Measurements from ENCODE around the gene ITPR1. TPM values are rescaled to one million over a fixed set of nuclear protein-coding genes. Genes with fewer than 3 reads are reported as not detected.

The ITPR1 gene
- total and polyA plus RNA-seq, 4 experiments from 2014 or later, result 6.1 to 72.8 (median 44.2) TPM

DNA sequence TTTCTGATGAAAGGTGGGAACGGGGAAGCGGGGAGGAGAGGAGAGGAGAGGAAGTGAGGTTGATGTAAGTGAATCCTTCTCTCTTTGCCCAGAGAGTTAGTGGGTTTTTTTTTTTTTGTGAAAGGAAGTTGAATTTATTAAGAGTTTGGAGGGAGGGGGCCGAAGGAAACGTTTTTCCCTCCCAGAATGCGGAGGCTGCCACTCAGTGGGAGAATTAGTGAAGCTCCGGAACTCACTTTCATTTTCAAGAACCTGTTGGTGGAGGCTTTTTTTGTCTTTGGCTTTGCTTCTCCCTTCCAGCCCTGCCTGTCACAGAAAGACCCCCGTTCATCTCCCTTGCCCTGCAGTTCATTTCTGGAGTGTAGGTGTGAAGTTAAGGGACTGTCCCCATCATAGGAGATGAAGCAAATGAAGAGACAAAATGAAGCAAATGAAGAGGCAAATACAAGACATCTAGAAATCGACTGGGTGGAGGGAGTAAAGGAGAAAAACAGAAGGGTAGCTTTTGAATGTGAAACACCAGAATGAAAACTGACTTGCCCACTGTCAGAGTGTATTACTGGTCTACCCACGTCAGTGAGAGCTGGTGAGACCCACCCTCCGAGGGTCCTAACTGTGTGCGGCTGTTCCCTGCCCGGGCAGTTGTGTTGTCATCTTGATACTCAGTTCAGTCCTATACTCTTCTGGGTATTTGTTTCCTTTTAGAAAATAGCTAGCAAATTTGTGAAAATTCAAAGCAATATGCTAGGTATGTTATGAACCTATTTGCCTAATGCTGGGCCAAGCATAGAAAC lies 91.5 kb downstream of the ITPR1 start:
- Mint-ChIP-seq H3K36me3 (peaks cover 0 to 6% of the 10 kb centered on the region in 2 donors), H3K27ac (peak overlapping the region; percentile 45 to 97 (median 93)), H3K9me3 (no peaks in the 10 kb centered on the region), H3K4me1 (peaks cover 39 to 80% (median 54%) of the 10 kb centered on the region in 4 donors), H3K4me3 (peak overlapping the region; percentile 82 to 94 (median 88)), H3K27me3 (no peaks in the 10 kb centered on the region)
- H3K4me1 ChIP-seq (ENCODE audit: insufficient read depth, low read length), result peaks cover 63% of the 10 kb centered on the region
- H3K36me3 ChIP-seq (ENCODE audit: insufficient read depth, low read length), result no peaks in the 10 kb centered on the region
- H3K9me3 ChIP-seq (ENCODE audit: control insufficient read depth in 1 of 2, low read length in 2 of 2), result no peaks in the 10 kb centered on the region
- intact Hi-C loops (cut with micrococcal nuclease), result loop anchor here (1.0 kb wide), 1 partner anchor 233 kb away; no protein-coding TSS in a partner anchor
- H3K4me3 ChIP-seq (ENCODE audit: low read length in 2 of 2), result peak overlapping the region in 1 of 2 donors; percentile 35
- H3K27me3 ChIP-seq (ENCODE audit: insufficient read depth, low read length), result no peaks in the 10 kb centered on the region
- peak in 4 of 5 donors; percentile 16 to 25 (median 20) for DNase-seq
- H3K27ac ChIP-seq (ENCODE audit: low read depth, low read length), result peak overlapping the region; percentile 8
- ChIA-PET CTCF (ENCODE audit: partially characterized antibody) (interaction anchor here (1.0 to 2.9 kb wide), 8 partner anchors 8 to 234 kb away, joined by 3 to 23 read pairs (median 4); partner anchors contain the start of gene SUMF1), POLR2A (ENCODE audit: partially characterized antibody) (interaction anchor here (1.0 to 1.4 kb wide), 2 partner anchors 91 to 234 kb away, joined by 3 to 5 read pairs; partner anchors contain the start of gene ITPR1)

DNA sequence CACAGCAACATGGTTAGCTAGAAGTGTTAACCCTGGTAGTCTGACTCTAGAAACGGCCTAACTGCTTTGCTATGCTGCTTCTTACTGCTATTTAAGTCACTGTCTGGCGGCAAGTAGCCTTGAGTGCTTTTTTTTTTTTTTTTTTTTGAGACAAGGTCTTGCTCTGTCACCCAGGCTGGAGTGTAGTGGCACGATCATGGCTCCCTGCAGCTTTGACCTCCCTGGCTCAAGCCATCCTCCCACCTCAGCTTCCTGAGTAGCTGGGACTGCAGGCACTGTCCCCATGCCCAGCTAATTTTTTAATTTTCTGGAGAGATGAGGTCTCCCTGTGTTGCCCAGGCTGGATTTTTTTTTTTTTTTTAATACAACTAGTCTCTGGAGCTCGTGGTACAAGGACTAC lies 93.2 kb downstream of the ITPR1 start:
- ChIA-PET CTCF (ENCODE audit: partially characterized antibody) (interaction anchor here (0.6 to 1.7 kb wide), 3 partner anchors 68 to 235 kb away, joined by 4 to 7 read pairs (median 6); no protein-coding TSS in a partner anchor), POLR2A (ENCODE audit: partially characterized antibody) (no interaction called here)
- peak overlapping the region in 3 of 7 donors; percentile 42 to 87 (median 43) for H3K27ac Mint-ChIP-seq
- no peak for DNase-seq
- Histone ChIP-seq H3K36me3 (ENCODE audit: insufficient read depth, low read length) (no peaks in the 10 kb centered on the region), H3K4me3 (ENCODE audit: low read length in 2 of 2) (no peak overlapping the region), H3K27me3 (ENCODE audit: insufficient read depth, low read length) (no peaks in the 10 kb centered on the region), H3K27ac (ENCODE audit: low read depth, low read length) (no peak overlapping the region), H3K9me3 (ENCODE audit: control insufficient read depth in 1 of 2, low read length in 2 of 2) (no peaks in the 10 kb centered on the region), H3K4me1 (ENCODE audit: insufficient read depth, low read length) (peaks cover 65% of the 10 kb centered on the region)
- H3K9me3 Mint-ChIP-seq, result no peaks in the 10 kb centered on the region
- H3K27me3 Mint-ChIP-seq, result no peaks in the 10 kb centered on the region
- intact Hi-C loops (cut with micrococcal nuclease), result no loop called here
- peak overlapping the region in 3 of 8 donors; percentile 7 to 65 (median 29) for H3K4me3 Mint-ChIP-seq
- H3K36me3 Mint-ChIP-seq, result peaks cover 0 to 15% of the 10 kb centered on the region in 2 donors
- H3K4me1 Mint-ChIP-seq, result peaks cover 43 to 85% (median 58%) of the 10 kb centered on the region in 4 donors

DNA sequence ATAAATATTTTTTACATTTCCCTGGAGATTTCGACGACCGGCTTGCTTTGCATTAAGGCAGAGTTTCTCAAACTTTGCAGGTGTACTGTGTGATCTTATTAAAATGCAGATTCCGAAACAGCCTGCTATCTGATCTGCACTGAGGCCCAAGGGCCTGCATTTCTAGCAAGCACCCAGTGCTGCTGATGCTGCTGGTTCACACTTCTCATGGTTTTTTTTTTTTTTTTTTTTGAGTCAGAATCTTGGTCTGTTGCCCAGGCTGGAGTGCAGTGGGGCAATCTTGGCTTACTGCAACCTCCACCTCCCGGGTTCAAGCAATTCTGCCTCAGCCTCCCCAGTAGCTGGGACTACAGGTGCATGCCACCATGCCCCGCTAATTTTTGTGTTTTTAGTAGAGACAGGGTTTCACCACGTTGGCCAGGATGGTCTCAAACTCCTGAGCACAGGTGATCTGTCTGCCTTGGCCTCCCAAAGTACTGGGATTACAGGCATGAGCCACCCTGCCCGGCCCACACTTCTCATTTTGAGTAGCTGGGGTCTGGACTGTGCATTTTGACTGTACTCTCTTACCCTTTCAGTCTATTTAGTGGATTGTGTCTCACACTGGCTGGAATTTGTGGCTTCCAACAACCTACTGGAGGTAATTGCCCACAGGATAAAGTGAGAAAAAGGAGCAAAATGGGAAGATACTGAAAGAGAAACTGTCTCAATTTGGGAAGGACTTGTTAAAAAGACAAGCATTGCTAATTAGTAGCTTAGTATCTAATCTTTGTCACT lies 94.1 kb downstream of the ITPR1 start:
- ChIA-PET POLR2A (ENCODE audit: partially characterized antibody) (no interaction called here), CTCF (ENCODE audit: partially characterized antibody) (interaction anchor here (1.6 to 1.7 kb wide), 2 partner anchors 46 to 236 kb away, joined by 5 to 7 read pairs; no protein-coding TSS in a partner anchor)
- DNase-seq, result no peak
- H3K4me3 Mint-ChIP-seq, result peak overlapping the region in 3 of 8 donors; percentile 3 to 65 (median 30)
- peaks cover 42 to 84% (median 58%) of the 10 kb centered on the region in 4 donors for H3K4me1 Mint-ChIP-seq
- H3K27ac ChIP-seq (ENCODE audit: low read depth, low read length), result no peak overlapping the region
- peaks cover 63% of the 10 kb centered on the region for H3K4me1 ChIP-seq (ENCODE audit: insufficient read depth, low read length)
- peak overlapping the region in 3 of 7 donors; percentile 42 to 87 (median 43) for H3K27ac Mint-ChIP-seq
- no peaks in the 10 kb centered on the region for H3K9me3 ChIP-seq (ENCODE audit: control insufficient read depth in 1 of 2, low read length in 2 of 2)
- no peaks in the 10 kb centered on the region for H3K36me3 ChIP-seq (ENCODE audit: insufficient read depth, low read length)
- no peak overlapping the region for H3K4me3 ChIP-seq (ENCODE audit: low read length in 2 of 2)
- H3K9me3 Mint-ChIP-seq, result no peaks in the 10 kb centered on the region
- H3K27me3 ChIP-seq (ENCODE audit: insufficient read depth, low read length), result no peaks in the 10 kb centered on the region
- no peaks in the 10 kb centered on the region for H3K27me3 Mint-ChIP-seq
- intact Hi-C loops (cut with micrococcal nuclease), result no loop called here
- H3K36me3 Mint-ChIP-seq, result peaks cover 0 to 22% of the 10 kb centered on the region in 2 donors

DNA sequence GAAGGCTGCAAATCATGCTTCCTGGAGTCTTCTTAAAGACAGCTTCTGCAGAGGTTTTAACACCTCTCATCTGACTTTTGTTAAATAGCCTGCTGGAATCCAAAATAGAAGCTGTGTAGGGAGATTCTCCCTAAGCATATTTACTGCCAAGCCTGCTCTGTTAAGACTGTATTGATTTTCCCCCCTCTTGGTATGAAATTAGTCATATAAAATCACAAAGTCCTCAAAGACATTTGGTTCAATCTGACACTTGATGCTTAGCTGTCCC lies 94.6 kb downstream of the ITPR1 start:
- ChIA-PET POLR2A (ENCODE audit: partially characterized antibody) (no interaction called here), CTCF (ENCODE audit: partially characterized antibody) (interaction anchor here (1.6 to 1.7 kb wide), 2 partner anchors 45 to 236 kb away, joined by 5 to 7 read pairs; no protein-coding TSS in a partner anchor)
- no peaks in the 10 kb centered on the region for H3K27me3 ChIP-seq (ENCODE audit: insufficient read depth, low read length)
- H3K9me3 ChIP-seq (ENCODE audit: control insufficient read depth in 1 of 2, low read length in 2 of 2), result no peaks in the 10 kb centered on the region
- no peak overlapping the region for H3K4me3 ChIP-seq (ENCODE audit: low read length in 2 of 2)
- peak overlapping the region in 3 of 8 donors; percentile 6 to 30 (median 18) for H3K4me3 Mint-ChIP-seq
- peaks cover 58% of the 10 kb centered on the region for H3K4me1 ChIP-seq (ENCODE audit: insufficient read depth, low read length)
- H3K9me3 Mint-ChIP-seq, result no peaks in the 10 kb centered on the region
- no peak overlapping the region for H3K27ac ChIP-seq (ENCODE audit: low read depth, low read length)
- intact Hi-C loops (cut with micrococcal nuclease), result no loop called here
- no peaks in the 10 kb centered on the region for H3K36me3 ChIP-seq (ENCODE audit: insufficient read depth, low read length)
- H3K36me3 Mint-ChIP-seq, result peaks cover 0 to 22% of the 10 kb centered on the region in 2 donors
- no peak for DNase-seq
- H3K4me1 Mint-ChIP-seq, result peaks cover 37 to 79% (median 56%) of the 10 kb centered on the region in 4 donors
- no peaks in the 10 kb centered on the region for H3K27me3 Mint-ChIP-seq
- peak overlapping the region in 2 of 7 donors; percentile 15 to 35 for H3K27ac Mint-ChIP-seq

DNA sequence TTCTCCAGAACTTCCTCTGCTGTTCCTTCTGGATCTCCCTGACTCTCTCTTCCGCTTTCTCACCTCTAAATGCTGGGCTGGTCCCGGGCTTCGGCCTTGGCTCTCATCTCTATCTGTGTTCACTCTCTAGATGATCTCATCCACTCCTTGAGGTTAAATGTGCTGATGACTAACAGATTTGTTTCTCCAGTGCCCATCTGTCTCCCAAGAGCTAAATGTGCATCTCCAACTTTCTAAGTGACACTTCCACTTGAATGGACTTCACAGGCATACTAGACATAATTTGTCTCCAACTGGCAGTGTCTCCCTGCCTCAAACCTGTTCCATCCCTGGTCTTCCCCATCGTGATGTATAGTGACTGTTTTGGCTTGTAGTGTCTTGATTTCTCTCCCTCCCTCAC lies 95.3 kb downstream of the ITPR1 start:
- Mint-ChIP-seq H3K4me1 (peaks cover 39 to 75% (median 53%) of the 10 kb centered on the region in 4 donors), H3K27me3 (no peaks in the 10 kb centered on the region), H3K27ac (peak overlapping the region in 4 of 7 donors; percentile 2 to 66 (median 18)), H3K36me3 (peaks cover 0 to 22% of the 10 kb centered on the region in 2 donors), H3K4me3 (no peak overlapping the region), H3K9me3 (no peaks in the 10 kb centered on the region)
- no peak for DNase-seq
- Histone ChIP-seq H3K9me3 (ENCODE audit: control insufficient read depth in 1 of 2, low read length in 2 of 2) (no peaks in the 10 kb centered on the region), H3K4me3 (ENCODE audit: low read length in 2 of 2) (no peak overlapping the region), H3K36me3 (ENCODE audit: insufficient read depth, low read length) (no peaks in the 10 kb centered on the region), H3K4me1 (ENCODE audit: insufficient read depth, low read length) (peaks cover 51% of the 10 kb centered on the region), H3K27ac (ENCODE audit: low read depth, low read length) (no peak overlapping the region), H3K27me3 (ENCODE audit: insufficient read depth, low read length) (no peaks in the 10 kb centered on the region)
- POLR2A ChIA-PET (ENCODE audit: partially characterized antibody), result no interaction called here
- CTCF ChIA-PET (ENCODE audit: partially characterized antibody), result interaction anchor here (2.2 kb wide), 1 partner anchor 45 kb away, joined by 9 read pairs; no protein-coding TSS in a partner anchor
- intact Hi-C loops (cut with micrococcal nuclease), result no loop called here

DNA sequence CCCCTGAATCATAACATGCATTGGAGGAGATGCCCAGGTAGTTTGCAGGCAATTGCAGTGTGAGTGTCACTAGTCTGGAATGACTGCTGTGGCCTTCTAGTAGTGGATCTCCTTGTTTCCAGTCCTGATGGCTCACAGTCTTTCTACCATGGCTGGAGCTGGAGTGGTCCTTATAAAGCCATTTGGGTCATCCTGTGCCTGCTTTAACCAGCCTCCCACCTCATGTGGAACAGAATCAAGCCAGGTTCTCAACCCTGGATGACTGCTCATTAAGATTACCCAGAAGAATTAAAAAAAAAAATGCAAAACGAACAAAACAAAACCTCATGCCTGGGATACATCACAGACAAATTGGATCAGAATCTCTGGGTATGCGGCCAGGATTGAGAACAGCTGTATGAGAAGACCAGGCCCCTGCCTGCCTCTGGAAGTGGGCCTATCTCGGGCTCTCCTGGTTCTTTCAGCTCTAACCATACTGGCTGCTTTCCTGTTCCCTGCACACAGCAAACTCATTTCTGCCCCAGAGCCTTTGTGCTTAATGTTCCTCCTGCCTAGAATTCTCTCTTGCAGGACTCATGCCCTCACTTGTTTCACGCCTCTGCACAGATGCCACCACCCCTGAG lies 96.4 kb downstream of the ITPR1 start:
- intact Hi-C loops (cut with micrococcal nuclease), result no loop called here
- no peak for DNase-seq
- no peaks in the 10 kb centered on the region for H3K27me3 Mint-ChIP-seq
- H3K36me3 Mint-ChIP-seq, result peaks cover 0 to 26% of the 10 kb centered on the region in 2 donors
- H3K9me3 Mint-ChIP-seq, result no peaks in the 10 kb centered on the region
- no peak overlapping the region for H3K27ac ChIP-seq (ENCODE audit: low read depth, low read length)
- H3K4me3 Mint-ChIP-seq, result peak overlapping the region in 1 of 8 donors; percentile 33
- no peaks in the 10 kb centered on the region for H3K27me3 ChIP-seq (ENCODE audit: insufficient read depth, low read length)
- H3K27ac Mint-ChIP-seq, result peak overlapping the region in 3 of 7 donors; percentile 5 to 62 (median 8)
- H3K4me3 ChIP-seq (ENCODE audit: low read length in 2 of 2), result no peak overlapping the region
- H3K9me3 ChIP-seq (ENCODE audit: control insufficient read depth in 1 of 2, low read length in 2 of 2), result no peaks in the 10 kb centered on the region
- ChIA-PET POLR2A (ENCODE audit: partially characterized antibody) (no interaction called here), CTCF (ENCODE audit: partially characterized antibody) (interaction anchor here (2.2 kb wide), 1 partner anchor 44 kb away, joined by 9 read pairs; no protein-coding TSS in a partner anchor)
- H3K36me3 ChIP-seq (ENCODE audit: insufficient read depth, low read length), result no peaks in the 10 kb centered on the region
- peaks cover 40% of the 10 kb centered on the region for H3K4me1 ChIP-seq (ENCODE audit: insufficient read depth, low read length)
- H3K4me1 Mint-ChIP-seq, result peaks cover 34 to 68% (median 45%) of the 10 kb centered on the region in 4 donors
